ENCODE measurements around the gene ELP4.

GRCh38 chr11:31509051-31509428 lies 527 bp upstream of the ELP4 start:
- TF ChIP-seq, protein P1, sequence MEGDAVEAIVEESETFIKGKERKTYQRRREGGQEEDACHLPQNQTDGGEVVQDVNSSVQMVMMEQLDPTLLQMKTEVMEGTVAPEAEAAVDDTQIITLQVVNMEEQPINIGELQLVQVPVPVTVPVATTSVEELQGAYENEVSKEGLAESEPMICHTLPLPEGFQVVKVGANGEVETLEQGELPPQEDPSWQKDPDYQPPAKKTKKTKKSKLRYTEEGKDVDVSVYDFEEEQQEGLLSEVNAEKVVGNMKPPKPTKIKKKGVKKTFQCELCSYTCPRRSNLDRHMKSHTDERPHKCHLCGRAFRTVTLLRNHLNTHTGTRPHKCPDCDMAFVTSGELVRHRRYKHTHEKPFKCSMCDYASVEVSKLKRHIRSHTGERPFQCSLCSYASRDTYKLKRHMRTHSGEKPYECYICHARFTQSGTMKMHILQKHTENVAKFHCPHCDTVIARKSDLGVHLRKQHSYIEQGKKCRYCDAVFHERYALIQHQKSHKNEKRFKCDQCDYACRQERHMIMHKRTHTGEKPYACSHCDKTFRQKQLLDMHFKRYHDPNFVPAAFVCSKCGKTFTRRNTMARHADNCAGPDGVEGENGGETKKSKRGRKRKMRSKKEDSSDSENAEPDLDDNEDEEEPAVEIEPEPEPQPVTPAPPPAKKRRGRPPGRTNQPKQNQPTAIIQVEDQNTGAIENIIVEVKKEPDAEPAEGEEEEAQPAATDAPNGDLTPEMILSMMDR (conservative IDR thresholded peaks at IDR 0.05; ENCODE audit: low read depth, low read length) = no peak
- TF ChIP-seq EZH2phosphoT487 (IDR thresholded peaks at IDR 0.05; ENCODE audit: borderline replicate concordance, low read length) = no peak

Data from PC-3 (cell line).